ENCODE data around the gene NPTXR.

NPTXR gene

GRCh38 chr22:38830845-38831108 lies 13.1 kb downstream of the NPTXR start:
- no peaks in the 10 kb centered on the region for H3F3A ChIP-seq (ENCODE audit: insufficient read depth, low read length)
- no peak overlapping the region for H3K4me2 ChIP-seq (ENCODE audit: low read depth, low read length)
- no peak overlapping the region for H2AFZ ChIP-seq (ENCODE audit: low read length)
- no peak overlapping the region for H3K4me3 ChIP-seq (ENCODE audit: low read length)
- TF ChIP-seq CTCF (IDR thresholded peaks at IDR 0.05; ENCODE audit: low read length) (no peak), EZH2phosphoT487 (IDR thresholded peaks at IDR 0.05; ENCODE audit: low read length) (no peak), EZH2 (optimal IDR thresholded peaks at IDR 0.05; ENCODE audit: low read depth, low read length) (no peak)
- H3K9me2 ChIP-seq (replicated peaks; ENCODE audit: insufficient read depth, low read length): no peaks in the 10 kb centered on the region
- H3K79me2 ChIP-seq (ENCODE audit: low read length): no peaks in the 10 kb centered on the region
- no peak for DNase-seq
- no peaks in the 10 kb centered on the region for H3K4me1 ChIP-seq (ENCODE audit: low read length)
- H3K9ac ChIP-seq (ENCODE audit: low read length): no peak overlapping the region
- H3K27me3 ChIP-seq (replicated peaks; ENCODE audit: insufficient read depth, low read length): peaks cover 94% of the 10 kb centered on the region
- H3K27ac ChIP-seq (ENCODE audit: low read length): no peak overlapping the region
- H4K20me1 ChIP-seq (ENCODE audit: insufficient read depth, low read length): no peaks in the 10 kb centered on the region
- H3K9me3 ChIP-seq (replicated peaks; ENCODE audit: insufficient read depth, low read length): no peaks in the 10 kb centered on the region
- H3K36me3 ChIP-seq (replicated peaks; ENCODE audit: insufficient read depth, low read length): no peaks in the 10 kb centered on the region

GRCh38 chr22:38830026-38830844 lies 13.6 kb downstream of the NPTXR start:
- Histone ChIP-seq H3K9me3 (replicated peaks; ENCODE audit: insufficient read depth, low read length) (no peaks in the 10 kb centered on the region), H3F3A (ENCODE audit: insufficient read depth, low read length) (no peaks in the 10 kb centered on the region), H3K4me3 (ENCODE audit: low read length) (no peak overlapping the region), H3K4me1 (ENCODE audit: low read length) (no peaks in the 10 kb centered on the region), H3K36me3 (replicated peaks; ENCODE audit: insufficient read depth, low read length) (no peaks in the 10 kb centered on the region), H2AFZ (ENCODE audit: low read length) (no peak overlapping the region), H3K79me2 (ENCODE audit: low read length) (no peaks in the 10 kb centered on the region), H3K27ac (ENCODE audit: low read length) (no peak overlapping the region), H4K20me1 (ENCODE audit: insufficient read depth, low read length) (no peaks in the 10 kb centered on the region), H3K9ac (ENCODE audit: low read length) (no peak overlapping the region), H3K4me2 (ENCODE audit: low read depth, low read length) (no peak overlapping the region), H3K27me3 (replicated peaks; ENCODE audit: insufficient read depth, low read length) (peaks cover 88% of the 10 kb centered on the region), H3K9me2 (replicated peaks; ENCODE audit: insufficient read depth, low read length) (no peaks in the 10 kb centered on the region)
- DNase-seq: no peak
- TF ChIP-seq EZH2phosphoT487 (IDR thresholded peaks at IDR 0.05; ENCODE audit: low read length) (no peak), EZH2 (optimal IDR thresholded peaks at IDR 0.05; ENCODE audit: low read depth, low read length) (no peak), CTCF (IDR thresholded peaks at IDR 0.05; ENCODE audit: low read length) (no peak)

- Histone ChIP-seq H4K20me1 (ENCODE audit: insufficient read depth, low read length) (no peaks in the 10 kb centered on the region), H3F3A (ENCODE audit: insufficient read depth, low read length) (no peaks in the 10 kb centered on the region), H3K27me3 (replicated peaks; ENCODE audit: insufficient read depth, low read length) (peaks cover 81% of the 10 kb centered on the region), H3K79me2 (ENCODE audit: low read length) (no peaks in the 10 kb centered on the region), H3K9me3 (replicated peaks; ENCODE audit: insufficient read depth, low read length) (no peaks in the 10 kb centered on the region), H3K4me1 (ENCODE audit: low read length) (no peaks in the 10 kb centered on the region), H3K4me2 (ENCODE audit: low read depth, low read length) (no peak overlapping the region), H3K9me2 (replicated peaks; ENCODE audit: insufficient read depth, low read length) (no peaks in the 10 kb centered on the region), H2AFZ (ENCODE audit: low read length) (no peak overlapping the region), H3K36me3 (replicated peaks; ENCODE audit: insufficient read depth, low read length) (no peaks in the 10 kb centered on the region), H3K27ac (ENCODE audit: low read length) (no peak overlapping the region), H3K9ac (ENCODE audit: low read length) (no peak overlapping the region), H3K4me3 (ENCODE audit: low read length) (no peak overlapping the region)
- TF ChIP-seq EZH2 (optimal IDR thresholded peaks at IDR 0.05; ENCODE audit: low read depth, low read length) (no peak), CTCF (IDR thresholded peaks at IDR 0.05; ENCODE audit: low read length) (no peak), EZH2phosphoT487 (IDR thresholded peaks at IDR 0.05; ENCODE audit: low read length) (no peak)
- DNase-seq: no peak
Measured at GRCh38 chr22:38829485-38829884, 14.3 kb downstream of the NPTXR start.
